Suprapubic skin (tissue), 4 donors: Measurements from ENCODE around the gene IFNA1. TPM values are rescaled to one million over a fixed set of nuclear protein-coding genes. Genes with fewer than 3 reads are reported as not detected.

Experiments
- DNase-seq, 2 donors: peaks; one replicate each; pipeline ENCODE4 v3.0.0-alpha.2; 2019; ENCODE audit warnings: low spot score in 2 of 2
- H3K27ac ChIP-seq: fragments of 200-600 bp; sonication (generic); one replicate; pipeline ENCODE4 v1.5.1; 2019
- H3K27me3 ChIP-seq: fragments of 200-600 bp; sonication (generic); one replicate; pipeline ENCODE4 v1.5.1; 2019
- H3K36me3 ChIP-seq: fragments of 200-600 bp; sonication (generic); one replicate; pipeline ENCODE4 v1.5.1; 2019
- H3K4me1 ChIP-seq: fragments of 200-600 bp; sonication (generic); one replicate; pipeline ENCODE4 v1.5.1; 2019
- H3K4me3 ChIP-seq: fragments of 200-600 bp; sonication (generic); one replicate; pipeline ENCODE4 v1.5.1; 2019; ENCODE audit warnings: mild to moderate bottlenecking
- H3K9me3 ChIP-seq: fragments of 200-600 bp; sonication (generic); one replicate; pipeline ENCODE4 v1.5.1; 2019
- EP300 ChIP-seq: sonication (generic); formaldehyde crosslinking; IDR thresholded peaks from one replicate; pipeline ENCODE4 v1.6.1; 2017; ENCODE audit warnings: antibody characterized with exemption
- POLR2A ChIP-seq, 2 donors: fragments of 450-650 bp; IDR thresholded peaks; one replicate each; pipeline ENCODE4 v1.6.1; 2017; ENCODE audit warnings: antibody characterized with exemption in 2 of 2, mild to moderate bottlenecking in 2 of 2, moderate library complexity in 2 of 2
- POLR2AphosphoS5 ChIP-seq, 3 donors: sonication (generic); formaldehyde crosslinking; IDR thresholded peaks; one replicate each; pipeline ENCODE4 v1.6.1; 2017; ENCODE audit warnings: antibody characterized with exemption in 3 of 3
- WGBS: methylation state at CpG from one replicate; pipeline ENCODE4 v1.1.5; 2018; 5-methylcytosine and 5-hydroxymethylcytosine counted together
- total RNA-seq, 4 donors: library from RNA; depleted of rRNA; stranded (reverse); fragments of >200 nt; gene quantifications; one replicate each; pipeline ENCODE4 v1.1.0, GENCODE V29; 2016
- TF ChIP-seq, protein P1 (sequence below), 2 donors: fragments of 200-600 bp in 1 of 2; fragments of 450-650 bp in 1 of 2; sonication (generic) in 1 of 2; IDR thresholded peaks; one replicate each; pipeline ENCODE4 v1.5.1; 2016 to 2019; ENCODE audit warnings: antibody characterized with exemption in 2 of 2, mild to moderate bottlenecking in 1 of 2, moderate library complexity in 1 of 2

IFNA1 gene
- total RNA-seq, 4 donors from 2014 or later, result not detected

DNA sequence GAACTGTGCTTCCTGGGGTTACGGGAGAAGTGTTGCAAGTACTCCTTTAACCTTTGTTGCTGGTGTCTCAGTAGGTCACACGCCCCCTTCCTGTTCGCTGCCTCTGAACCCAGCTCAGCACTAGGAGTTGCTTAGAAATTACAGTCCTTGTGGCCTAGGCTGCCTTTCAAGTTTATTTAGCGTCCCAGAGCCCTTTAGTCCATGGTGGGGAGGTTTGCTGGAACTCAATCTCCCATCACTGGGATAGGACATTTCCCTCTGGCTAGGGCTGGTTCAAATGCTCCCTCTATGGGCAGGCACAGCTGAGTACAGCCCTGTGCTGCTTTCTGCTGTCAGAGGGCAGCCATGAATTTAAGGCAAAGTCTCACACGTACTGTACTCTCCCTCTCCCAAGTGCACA is 26.6 kb upstream of the IFNA1 start:
- Histone ChIP-seq H3K27me3 (peaks cover 4% of the 10 kb centered on the region), H3K4me1 (peaks cover 9% of the 10 kb centered on the region), H3K27ac (no peak overlapping the region), H3K9me3 (no peaks in the 10 kb centered on the region), H3K36me3 (no peaks in the 10 kb centered on the region), H3K4me3 (no peak overlapping the region)
- DNase-seq, result no peak
- TF ChIP-seq, protein P1, sequence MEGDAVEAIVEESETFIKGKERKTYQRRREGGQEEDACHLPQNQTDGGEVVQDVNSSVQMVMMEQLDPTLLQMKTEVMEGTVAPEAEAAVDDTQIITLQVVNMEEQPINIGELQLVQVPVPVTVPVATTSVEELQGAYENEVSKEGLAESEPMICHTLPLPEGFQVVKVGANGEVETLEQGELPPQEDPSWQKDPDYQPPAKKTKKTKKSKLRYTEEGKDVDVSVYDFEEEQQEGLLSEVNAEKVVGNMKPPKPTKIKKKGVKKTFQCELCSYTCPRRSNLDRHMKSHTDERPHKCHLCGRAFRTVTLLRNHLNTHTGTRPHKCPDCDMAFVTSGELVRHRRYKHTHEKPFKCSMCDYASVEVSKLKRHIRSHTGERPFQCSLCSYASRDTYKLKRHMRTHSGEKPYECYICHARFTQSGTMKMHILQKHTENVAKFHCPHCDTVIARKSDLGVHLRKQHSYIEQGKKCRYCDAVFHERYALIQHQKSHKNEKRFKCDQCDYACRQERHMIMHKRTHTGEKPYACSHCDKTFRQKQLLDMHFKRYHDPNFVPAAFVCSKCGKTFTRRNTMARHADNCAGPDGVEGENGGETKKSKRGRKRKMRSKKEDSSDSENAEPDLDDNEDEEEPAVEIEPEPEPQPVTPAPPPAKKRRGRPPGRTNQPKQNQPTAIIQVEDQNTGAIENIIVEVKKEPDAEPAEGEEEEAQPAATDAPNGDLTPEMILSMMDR (IDR thresholded peaks at IDR 0.05), result no peak
- TF ChIP-seq POLR2AphosphoS5 (IDR thresholded peaks at IDR 0.05) (no peak), POLR2A (IDR thresholded peaks at IDR 0.05) (no peak), EP300 (no peak)
- 55% methylated on average over 4 of the region's 5 CpGs for WGBS

DNA sequence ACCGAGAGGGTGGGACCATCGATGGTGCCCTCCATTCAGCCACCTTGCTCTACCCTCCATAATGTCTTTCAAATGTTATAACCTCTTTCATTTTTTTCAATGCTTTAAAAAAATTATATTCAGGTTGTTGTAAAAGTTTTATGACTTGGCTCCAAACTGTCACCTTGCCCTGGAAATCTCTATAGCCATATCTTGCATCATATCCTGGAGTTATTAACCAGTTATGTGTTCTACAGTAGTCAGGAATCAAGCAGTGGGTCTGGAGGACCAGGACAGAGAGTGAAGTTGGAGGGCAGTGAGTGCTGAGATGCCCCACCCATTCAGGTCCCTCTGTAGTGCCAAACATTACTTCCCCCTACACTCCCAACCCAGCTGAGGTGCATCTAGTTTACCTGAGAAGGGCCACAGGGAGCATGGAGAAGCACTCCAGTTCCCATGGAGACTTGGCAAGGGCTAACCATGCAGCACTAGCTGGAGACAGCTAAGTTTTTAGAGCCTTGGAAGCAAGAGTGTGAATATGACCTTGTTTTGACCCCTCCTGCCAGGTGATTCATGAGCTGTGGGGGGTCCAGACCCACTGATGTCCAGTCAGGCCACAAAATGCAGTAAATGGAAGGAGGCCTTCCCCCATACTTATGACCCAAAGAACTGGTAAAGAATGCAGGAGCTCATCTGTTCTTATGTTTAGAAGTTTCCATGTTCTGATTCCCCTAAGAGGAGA is 25.9 kb upstream of the IFNA1 start:
- Histone ChIP-seq H3K4me3 (no peak overlapping the region), H3K4me1 (peaks cover 9% of the 10 kb centered on the region), H3K36me3 (no peaks in the 10 kb centered on the region), H3K27ac (no peak overlapping the region), H3K9me3 (no peaks in the 10 kb centered on the region), H3K27me3 (no peaks in the 10 kb centered on the region)
- DNase-seq, result no peak
- no peak for TF ChIP-seq POLR2AphosphoS5 (IDR thresholded peaks at IDR 0.05)
- TF ChIP-seq, protein P1 (IDR thresholded peaks at IDR 0.05), result no peak
- TF ChIP-seq EP300, result no peak
- no peak for TF ChIP-seq POLR2A (IDR thresholded peaks at IDR 0.05)
- 89% methylated on average over 2 of the region's 2 CpGs for WGBS

DNA sequence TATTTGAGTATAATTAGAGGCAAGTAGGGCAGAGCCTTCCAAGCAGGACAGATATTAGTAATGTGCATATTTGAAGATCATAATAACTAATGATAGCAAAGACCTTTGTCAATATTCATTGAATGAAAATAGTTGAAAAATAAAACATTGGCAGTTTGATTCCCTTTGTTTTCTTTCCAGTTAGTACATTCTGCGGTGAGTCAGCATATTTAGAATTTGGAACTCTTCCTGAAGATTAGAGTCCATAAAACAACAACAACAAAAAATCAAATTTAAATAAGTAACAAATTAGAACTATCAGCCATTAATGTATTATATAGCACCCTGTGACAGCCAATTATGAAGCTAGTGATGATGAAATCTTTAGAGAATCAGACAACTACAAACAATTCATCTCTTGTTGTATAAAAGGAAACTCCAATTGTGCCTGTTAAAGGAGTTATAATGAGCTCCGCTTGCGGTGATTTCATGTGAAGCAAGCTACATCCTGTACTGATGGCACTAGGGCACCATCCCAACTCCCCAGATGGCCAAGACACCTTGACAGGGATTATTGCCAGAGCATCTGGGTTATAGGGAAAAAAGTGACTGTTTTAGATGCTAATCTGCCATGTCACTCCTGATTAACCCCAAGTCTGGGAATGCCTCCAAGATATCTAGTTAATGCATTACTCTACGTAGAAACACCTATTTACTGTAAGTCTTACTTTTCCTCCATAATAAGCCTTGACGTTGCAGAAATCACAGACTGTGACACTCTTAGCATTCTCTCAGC is 24.6 kb upstream of the IFNA1 start:
- Histone ChIP-seq H3K36me3 (no peaks in the 10 kb centered on the region), H3K27me3 (no peaks in the 10 kb centered on the region), H3K4me1 (peaks cover 9% of the 10 kb centered on the region), H3K4me3 (no peak overlapping the region), H3K9me3 (no peaks in the 10 kb centered on the region), H3K27ac (no peak overlapping the region)
- 49% methylated on average over 5 of the region's 5 CpGs for WGBS
- no peak for DNase-seq
- TF ChIP-seq POLR2A (IDR thresholded peaks at IDR 0.05), result no peak
- TF ChIP-seq, protein P1 (IDR thresholded peaks at IDR 0.05), result no peak
- TF ChIP-seq POLR2AphosphoS5 (IDR thresholded peaks at IDR 0.05), result no peak
- no peak for TF ChIP-seq EP300

DNA sequence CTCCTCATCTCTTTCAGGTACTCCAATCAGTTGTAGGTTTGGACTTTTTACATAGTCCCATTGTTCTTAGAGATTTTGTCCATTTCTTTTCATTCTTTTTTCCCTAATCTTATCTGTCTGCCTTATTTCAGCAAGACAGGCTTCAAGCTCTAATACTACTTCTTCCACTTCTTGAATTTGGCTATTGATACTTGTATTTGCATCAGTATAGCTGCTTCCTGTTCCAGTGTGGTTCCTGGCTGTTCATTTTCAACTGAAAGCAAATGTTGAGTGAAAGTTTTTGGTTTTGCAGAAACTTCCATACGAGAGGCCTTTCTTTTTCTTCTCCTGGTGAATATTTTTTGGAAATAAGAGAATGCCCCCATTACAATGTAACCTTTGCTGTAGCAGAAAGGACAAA is 12.0 kb upstream of the IFNA1 start:
- Histone ChIP-seq H3K36me3 (no peaks in the 10 kb centered on the region), H3K9me3 (no peaks in the 10 kb centered on the region), H3K4me1 (no peaks in the 10 kb centered on the region), H3K27me3 (no peaks in the 10 kb centered on the region), H3K27ac (no peak overlapping the region), H3K4me3 (no peak overlapping the region)
- TF ChIP-seq EP300 (no peak), POLR2A (IDR thresholded peaks at IDR 0.05) (no peak), POLR2AphosphoS5 (IDR thresholded peaks at IDR 0.05) (no peak)
- TF ChIP-seq, protein P1 (IDR thresholded peaks at IDR 0.05), result no peak
- DNase-seq, result no peak
- WGBS, result 51% methylated on average over 1 of the region's 1 CpG

DNA sequence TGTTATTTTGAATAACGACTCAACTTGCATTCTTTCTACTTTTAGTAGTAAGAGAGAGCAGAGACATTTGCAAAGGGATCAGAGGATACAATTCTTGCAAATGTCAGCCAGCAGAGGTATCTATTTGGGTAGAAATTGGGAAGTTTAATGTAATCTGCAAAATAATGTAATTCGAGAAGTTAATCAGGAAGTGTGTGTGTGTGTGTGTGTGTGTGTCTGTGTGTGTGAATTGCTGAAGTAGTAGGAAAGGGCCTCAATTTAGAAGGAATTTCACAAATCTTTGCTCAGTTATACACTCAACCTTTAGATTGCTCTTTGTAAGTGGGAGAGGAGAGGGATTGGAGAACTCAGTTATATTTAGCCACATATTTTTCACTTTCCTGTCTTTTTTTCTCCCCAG is 11.0 kb upstream of the IFNA1 start:
- no peak for TF ChIP-seq EP300
- TF ChIP-seq POLR2AphosphoS5 (IDR thresholded peaks at IDR 0.05), result no peak
- TF ChIP-seq, protein P1 (IDR thresholded peaks at IDR 0.05), result no peak
- no peak for TF ChIP-seq POLR2A (IDR thresholded peaks at IDR 0.05)
- H3K27ac ChIP-seq, result no peak overlapping the region
- WGBS, result 67% methylated on average over 2 of the region's 2 CpGs
- no peaks in the 10 kb centered on the region for H3K36me3 ChIP-seq
- no peak overlapping the region for H3K4me3 ChIP-seq
- H3K9me3 ChIP-seq, result no peaks in the 10 kb centered on the region
- no peaks in the 10 kb centered on the region for H3K27me3 ChIP-seq
- H3K4me1 ChIP-seq, result no peaks in the 10 kb centered on the region
- DNase-seq, result no peak
